Heart left ventricle (tissue), 13 donors: Measurements from ENCODE around the gene CBFA2T2.

Source experiments
- POLR2A ChIP-seq, 2 donors: fragments of 450-650 bp; IDR thresholded peaks; one replicate each; pipeline ENCODE4 v1.6.1; 2017; ENCODE audit warnings: antibody characterized with exemption in 2 of 2, mild to moderate bottlenecking in 2 of 2, moderate library complexity in 2 of 2
- TF ChIP-seq, protein P1 (sequence below), 12 donors: fragments of 200-600 bp; sonication (generic) in 4 of 12; IDR thresholded peaks; one replicate each; pipeline versions ENCODE4 v1.5.0 to v1.8.0; 2018 to 2022; ENCODE audit warnings: antibody characterized with exemption in 12 of 12, mild to moderate bottlenecking in 5 of 12
- donor health status: ischemic (EF 13 %, LVEDD 7.1; RV severe dilation, severe dysfunction).
- donor health status: DM: no; HTN: yes; CAD: no.
- donor health status: DM: no; HTN: no; CAD: no.
- donor health status: ischemic (EF 25% LVEDD 6.9; RV normal size, moderate dysfunction).
- donor health status: ischemic (EF 25% LVEDD 5.7; RV mildly dilated, moderate dysfunction).
- donor health status: ischemic (EF 35%, LVEDD 5.7; RV mildly dilated, moderate dysfunction).
- donor health status: nonischemic (EF 11% LVEDD 7.7; RV severe dilation, severe dysfunction).
- donor health status: DM: yes; HTN: yes; CAD: no.
- donor health status: PGD.
- donor health status: ischemic (EF 29% LVEDD 5.4; RV normal size, mild dysfunction).
- donor health status: nonischemic (EF 23%, LVEDD 6.1; RV moderate dilation, normal function).

DNA sequence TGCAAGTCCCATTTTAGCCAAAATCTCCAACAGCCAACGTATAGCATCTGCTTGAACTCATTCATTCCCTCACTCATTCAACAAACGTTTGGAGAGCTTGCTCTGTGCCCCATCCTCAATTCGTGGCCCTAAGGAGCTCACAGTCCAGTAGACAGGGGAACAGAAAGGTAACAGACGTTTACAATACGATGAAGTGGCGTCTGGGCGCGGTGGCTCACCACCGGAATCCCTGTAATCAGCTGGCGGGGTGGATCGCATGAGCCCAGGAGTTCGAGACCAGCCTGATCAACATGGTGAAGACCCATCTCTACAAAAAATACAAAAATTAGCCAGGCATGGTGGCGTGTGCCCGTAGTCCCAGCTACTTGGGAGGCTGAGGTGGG lies 197.1 kb downstream of the CBFA2T2 start:
- TF ChIP-seq, protein P1, sequence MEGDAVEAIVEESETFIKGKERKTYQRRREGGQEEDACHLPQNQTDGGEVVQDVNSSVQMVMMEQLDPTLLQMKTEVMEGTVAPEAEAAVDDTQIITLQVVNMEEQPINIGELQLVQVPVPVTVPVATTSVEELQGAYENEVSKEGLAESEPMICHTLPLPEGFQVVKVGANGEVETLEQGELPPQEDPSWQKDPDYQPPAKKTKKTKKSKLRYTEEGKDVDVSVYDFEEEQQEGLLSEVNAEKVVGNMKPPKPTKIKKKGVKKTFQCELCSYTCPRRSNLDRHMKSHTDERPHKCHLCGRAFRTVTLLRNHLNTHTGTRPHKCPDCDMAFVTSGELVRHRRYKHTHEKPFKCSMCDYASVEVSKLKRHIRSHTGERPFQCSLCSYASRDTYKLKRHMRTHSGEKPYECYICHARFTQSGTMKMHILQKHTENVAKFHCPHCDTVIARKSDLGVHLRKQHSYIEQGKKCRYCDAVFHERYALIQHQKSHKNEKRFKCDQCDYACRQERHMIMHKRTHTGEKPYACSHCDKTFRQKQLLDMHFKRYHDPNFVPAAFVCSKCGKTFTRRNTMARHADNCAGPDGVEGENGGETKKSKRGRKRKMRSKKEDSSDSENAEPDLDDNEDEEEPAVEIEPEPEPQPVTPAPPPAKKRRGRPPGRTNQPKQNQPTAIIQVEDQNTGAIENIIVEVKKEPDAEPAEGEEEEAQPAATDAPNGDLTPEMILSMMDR (IDR thresholded peaks at IDR 0.05) = no peak
- no peak for TF ChIP-seq POLR2A (IDR thresholded peaks at IDR 0.05)
